Sigmoid colon (tissue), 4 donors: ENCODE data around the gene CYB5R4.

Experiments
- POLR2AphosphoS5 ChIP-seq, 4 donors: sonication (generic); formaldehyde crosslinking; IDR thresholded peaks; one replicate each; pipeline ENCODE4 v1.6.1; 2017; ENCODE audit warnings: antibody characterized with exemption in 4 of 4
- TF ChIP-seq, protein P1 (sequence below), 4 experiments: fragments of 450-650 bp in 3 of 4; fragments of 200-600 bp in 1 of 4; IDR thresholded peaks; one replicate each; pipeline ENCODE4 v1.5.1; 2016 to 2019; ENCODE audit warnings: antibody characterized with exemption in 4 of 4, mild to moderate bottlenecking in 3 of 4, moderate library complexity in 2 of 4

DNA sequence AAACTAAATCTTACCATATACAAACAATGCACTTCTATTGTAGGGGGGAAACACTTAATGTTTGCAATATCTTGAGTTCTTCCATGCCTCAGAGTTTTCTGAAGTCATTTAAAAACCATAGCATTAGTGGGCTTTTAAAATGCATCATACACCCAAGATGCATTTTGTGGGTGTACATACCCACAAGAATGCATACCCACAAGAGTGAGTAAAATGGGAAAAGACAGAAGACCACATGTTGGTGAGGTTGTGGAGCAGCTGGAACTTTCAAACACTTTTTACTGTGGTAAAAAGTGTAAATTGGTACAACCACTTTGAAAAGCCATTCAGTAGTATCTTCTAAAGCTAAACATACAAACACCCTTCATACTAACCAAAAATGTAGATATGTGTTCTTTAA lies 57.5 kb downstream of the CYB5R4 start:
- TF ChIP-seq POLR2AphosphoS5 (IDR thresholded peaks at IDR 0.05) = no peak
- TF ChIP-seq, protein P1, sequence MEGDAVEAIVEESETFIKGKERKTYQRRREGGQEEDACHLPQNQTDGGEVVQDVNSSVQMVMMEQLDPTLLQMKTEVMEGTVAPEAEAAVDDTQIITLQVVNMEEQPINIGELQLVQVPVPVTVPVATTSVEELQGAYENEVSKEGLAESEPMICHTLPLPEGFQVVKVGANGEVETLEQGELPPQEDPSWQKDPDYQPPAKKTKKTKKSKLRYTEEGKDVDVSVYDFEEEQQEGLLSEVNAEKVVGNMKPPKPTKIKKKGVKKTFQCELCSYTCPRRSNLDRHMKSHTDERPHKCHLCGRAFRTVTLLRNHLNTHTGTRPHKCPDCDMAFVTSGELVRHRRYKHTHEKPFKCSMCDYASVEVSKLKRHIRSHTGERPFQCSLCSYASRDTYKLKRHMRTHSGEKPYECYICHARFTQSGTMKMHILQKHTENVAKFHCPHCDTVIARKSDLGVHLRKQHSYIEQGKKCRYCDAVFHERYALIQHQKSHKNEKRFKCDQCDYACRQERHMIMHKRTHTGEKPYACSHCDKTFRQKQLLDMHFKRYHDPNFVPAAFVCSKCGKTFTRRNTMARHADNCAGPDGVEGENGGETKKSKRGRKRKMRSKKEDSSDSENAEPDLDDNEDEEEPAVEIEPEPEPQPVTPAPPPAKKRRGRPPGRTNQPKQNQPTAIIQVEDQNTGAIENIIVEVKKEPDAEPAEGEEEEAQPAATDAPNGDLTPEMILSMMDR (IDR thresholded peaks at IDR 0.05) = no peak
